ENCODE measurements around the gene TBC1D13.
A peak's percentile ranks its signal among the peaks of the same experiment; 100 is the strongest.
"Not testable (repeated sequence)": the region's sequence is repeated elsewhere in the genome, so short reads cannot be mapped to it uniquely, and the experiment has no call there.

Gene TBC1D13

DNA sequence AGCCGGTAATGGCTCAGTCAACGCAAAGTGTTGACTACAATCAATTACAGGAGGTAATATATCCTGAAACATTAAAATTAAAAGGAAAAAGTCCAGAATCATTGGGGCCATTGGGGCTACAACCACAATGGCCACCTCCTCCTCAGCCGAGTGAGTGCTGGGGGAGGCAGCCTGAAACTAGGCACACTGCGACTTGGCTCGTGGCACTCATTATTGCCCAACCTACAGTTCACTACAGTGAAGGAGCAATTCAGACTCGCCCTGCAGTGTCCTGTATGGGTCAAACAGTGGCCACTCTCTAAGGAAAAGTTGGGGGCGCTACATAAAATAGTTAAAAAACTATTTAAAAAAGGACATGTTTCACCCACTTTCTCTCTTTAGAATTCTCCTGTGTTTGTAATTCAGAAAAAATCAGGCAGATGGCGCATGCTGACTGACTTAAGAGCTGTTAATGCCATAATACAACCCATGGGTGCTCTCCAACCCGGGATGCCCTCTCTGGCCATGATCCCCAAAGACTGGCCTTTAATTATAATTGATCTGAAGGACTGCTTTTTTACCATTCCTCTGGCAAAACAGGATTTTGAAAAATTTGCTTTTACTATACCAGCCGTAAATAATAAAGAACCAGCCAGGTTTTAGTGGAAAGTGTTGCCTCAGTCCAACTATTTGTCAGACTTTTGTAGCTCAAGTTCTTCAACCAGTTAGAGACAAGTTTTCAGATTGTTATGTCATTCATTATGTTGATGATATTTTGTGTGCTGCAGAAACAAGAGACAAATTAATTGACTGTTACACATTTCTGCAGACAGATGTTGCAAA, 64.9 kb downstream of the TBC1D13 start:
- FAIRE-seq; DNase-seq (ENCODE audit: insufficient read length, low spot score): not testable (repeated sequence)
- TF ChIP-seq, protein P1, sequence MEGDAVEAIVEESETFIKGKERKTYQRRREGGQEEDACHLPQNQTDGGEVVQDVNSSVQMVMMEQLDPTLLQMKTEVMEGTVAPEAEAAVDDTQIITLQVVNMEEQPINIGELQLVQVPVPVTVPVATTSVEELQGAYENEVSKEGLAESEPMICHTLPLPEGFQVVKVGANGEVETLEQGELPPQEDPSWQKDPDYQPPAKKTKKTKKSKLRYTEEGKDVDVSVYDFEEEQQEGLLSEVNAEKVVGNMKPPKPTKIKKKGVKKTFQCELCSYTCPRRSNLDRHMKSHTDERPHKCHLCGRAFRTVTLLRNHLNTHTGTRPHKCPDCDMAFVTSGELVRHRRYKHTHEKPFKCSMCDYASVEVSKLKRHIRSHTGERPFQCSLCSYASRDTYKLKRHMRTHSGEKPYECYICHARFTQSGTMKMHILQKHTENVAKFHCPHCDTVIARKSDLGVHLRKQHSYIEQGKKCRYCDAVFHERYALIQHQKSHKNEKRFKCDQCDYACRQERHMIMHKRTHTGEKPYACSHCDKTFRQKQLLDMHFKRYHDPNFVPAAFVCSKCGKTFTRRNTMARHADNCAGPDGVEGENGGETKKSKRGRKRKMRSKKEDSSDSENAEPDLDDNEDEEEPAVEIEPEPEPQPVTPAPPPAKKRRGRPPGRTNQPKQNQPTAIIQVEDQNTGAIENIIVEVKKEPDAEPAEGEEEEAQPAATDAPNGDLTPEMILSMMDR (IDR thresholded peaks at IDR 0.05; ENCODE audit: insufficient read depth, missing control alignments), result peak; percentile 58

DNA sequence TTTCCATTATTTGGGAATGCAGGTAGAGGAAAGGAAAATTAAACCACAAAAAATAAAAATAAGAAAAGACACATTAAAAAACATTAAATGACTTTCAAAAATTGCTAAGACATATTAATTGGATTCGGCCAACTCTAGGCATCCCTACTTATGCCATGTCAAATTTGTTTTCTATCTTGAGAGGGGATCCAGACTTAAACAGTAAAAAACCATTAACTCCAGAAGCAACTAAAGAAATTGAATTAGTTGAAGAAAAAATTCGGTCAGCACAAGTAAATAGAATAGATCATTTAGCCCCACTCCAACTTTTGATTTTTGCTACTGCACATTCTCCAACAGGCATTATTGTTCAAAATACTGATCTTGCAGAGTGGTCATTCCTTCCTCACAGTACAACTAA, 65.6 kb downstream of the TBC1D13 start:
- not testable (repeated sequence) for FAIRE-seq; DNase-seq (ENCODE audit: insufficient read length, low spot score)

DNA sequence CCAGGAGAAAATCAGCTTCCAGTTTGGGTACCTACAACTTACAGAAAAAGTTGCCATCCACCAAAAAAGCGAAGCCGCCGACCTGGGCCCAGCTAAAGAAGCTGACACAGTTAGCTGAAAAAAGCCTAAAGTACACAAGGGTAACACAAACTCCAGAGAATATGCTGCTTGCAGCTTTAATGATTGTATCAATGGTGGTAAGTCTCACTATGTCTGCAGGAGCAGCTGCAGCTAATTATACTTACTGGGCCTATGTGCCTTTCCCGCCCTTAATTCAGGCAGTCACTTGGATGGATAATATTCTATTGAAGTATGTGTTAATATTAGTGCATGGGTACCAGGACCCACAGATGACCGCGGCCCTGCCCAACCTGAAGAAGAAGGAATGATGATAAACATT, 67.4 kb downstream of the TBC1D13 start:
- FAIRE-seq; DNase-seq (ENCODE audit: insufficient read length, low spot score): not testable (repeated sequence)

DNA sequence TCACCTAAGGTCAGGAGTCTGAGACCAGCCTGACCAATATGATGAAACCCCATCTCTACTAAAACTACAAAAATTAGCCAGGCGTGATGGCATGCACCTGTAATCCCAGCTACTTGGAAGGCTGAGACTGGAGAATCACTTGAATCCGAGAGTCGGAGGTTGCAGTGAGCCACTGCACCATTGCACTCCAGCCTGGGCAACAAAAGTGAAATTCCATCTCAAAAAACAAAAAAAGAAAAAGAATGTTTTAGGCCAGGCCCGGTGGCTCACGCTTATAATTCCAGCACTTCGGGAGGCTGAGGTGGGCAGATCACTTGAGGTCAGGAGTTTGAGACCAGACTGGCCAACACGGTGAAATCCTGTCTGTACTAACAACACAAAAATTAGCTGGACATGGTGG, 71.4 kb downstream of the TBC1D13 start:
- DNase-seq (ENCODE audit: insufficient read length, low spot score); FAIRE-seq: not testable (repeated sequence)
